Spleen (tissue), 7 donors: ENCODE measurements around the gene AMPD1.

Experiments
- POLR2AphosphoS5 ChIP-seq, 3 donors: sonication (generic); formaldehyde crosslinking; IDR thresholded peaks; one replicate each; pipeline ENCODE4 v1.5.1; 2017; ENCODE audit warnings: antibody characterized with exemption in 3 of 3
- TF ChIP-seq, protein P1 (sequence below), 11 experiments: fragments of 200-600 bp in 7 of 11; fragments of 450-650 bp in 4 of 11; sonication (generic) in 4 of 11; IDR thresholded peaks in 8 of 11; conservative IDR thresholded peaks in 3 of 11; 1 replicate in 7 of 11; 2 replicates in 4 of 11; pipeline versions ENCODE4 v1.4.0 to v1.8.0; 2016 to 2021; ENCODE audit warnings: antibody characterized with exemption in 11 of 11, inconsistent platforms in 4 of 11, mild to moderate bottlenecking in 1 of 11
- donor health status: DM: no; HTN: no; CAD: no; lungs with moderate emphysema.
- donor health status: DM: no; HTN: no; CAD: no.
- donor health status: DM: no; HTN: no; CAD: no.

DNA sequence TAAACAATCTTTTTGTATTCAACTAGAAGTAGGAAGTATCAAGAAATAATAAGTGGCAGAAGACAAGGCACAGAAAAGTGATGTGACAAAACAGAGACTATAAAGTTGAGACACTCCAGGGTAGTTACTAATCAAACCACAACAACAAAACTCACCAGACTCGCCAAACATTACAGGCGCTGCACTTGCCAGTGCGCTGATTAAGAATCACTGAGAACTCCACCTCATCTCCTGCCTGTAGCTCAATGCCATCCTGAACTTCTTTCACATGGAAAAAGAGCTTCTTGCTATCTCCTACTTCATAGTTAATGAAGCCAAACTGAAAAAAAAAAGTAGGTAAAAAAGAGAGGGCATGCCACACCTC is 24.1 kb upstream of the AMPD1 start:
- TF ChIP-seq, protein P1, sequence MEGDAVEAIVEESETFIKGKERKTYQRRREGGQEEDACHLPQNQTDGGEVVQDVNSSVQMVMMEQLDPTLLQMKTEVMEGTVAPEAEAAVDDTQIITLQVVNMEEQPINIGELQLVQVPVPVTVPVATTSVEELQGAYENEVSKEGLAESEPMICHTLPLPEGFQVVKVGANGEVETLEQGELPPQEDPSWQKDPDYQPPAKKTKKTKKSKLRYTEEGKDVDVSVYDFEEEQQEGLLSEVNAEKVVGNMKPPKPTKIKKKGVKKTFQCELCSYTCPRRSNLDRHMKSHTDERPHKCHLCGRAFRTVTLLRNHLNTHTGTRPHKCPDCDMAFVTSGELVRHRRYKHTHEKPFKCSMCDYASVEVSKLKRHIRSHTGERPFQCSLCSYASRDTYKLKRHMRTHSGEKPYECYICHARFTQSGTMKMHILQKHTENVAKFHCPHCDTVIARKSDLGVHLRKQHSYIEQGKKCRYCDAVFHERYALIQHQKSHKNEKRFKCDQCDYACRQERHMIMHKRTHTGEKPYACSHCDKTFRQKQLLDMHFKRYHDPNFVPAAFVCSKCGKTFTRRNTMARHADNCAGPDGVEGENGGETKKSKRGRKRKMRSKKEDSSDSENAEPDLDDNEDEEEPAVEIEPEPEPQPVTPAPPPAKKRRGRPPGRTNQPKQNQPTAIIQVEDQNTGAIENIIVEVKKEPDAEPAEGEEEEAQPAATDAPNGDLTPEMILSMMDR (IDR thresholded peaks at IDR 0.05 in 8 of 11, conservative IDR thresholded peaks at IDR 0.05 in 3 of 11) = no peak
- TF ChIP-seq POLR2AphosphoS5 (IDR thresholded peaks at IDR 0.05) = no peak
